Cardiac muscle cell (in vitro differentiated cells and primary cell): Measurements from ENCODE around the gene NLK. TPM values are rescaled to one million over a fixed set of nuclear protein-coding genes. Genes with fewer than 3 reads are reported as not detected.
A peak's percentile ranks its signal among the peaks of the same experiment; 100 is the strongest.

ENCODE experiments used
- DNase-seq, 2 donors: peaks; one replicate each; pipeline versions ENCODE4 v3.0.0 to v3.0.0-alpha.2; 2010 to 2017; ENCODE audit warnings: low read depth in 1 of 2, low spot score in 1 of 2
- H3K27ac ChIP-seq: fragments of 200-600 bp; sonication (generic); 2 replicates; pipeline ENCODE4 v1.5.1; 2016
- H3K27me3 ChIP-seq: fragments of 200-600 bp; sonication (generic); 2 replicates; pipeline ENCODE4 v1.6.0; 2016; ENCODE audit warnings: control low read depth
- H3K36me3 ChIP-seq: fragments of 200-600 bp; sonication (generic); 2 replicates; pipeline ENCODE4 v1.5.1; 2016; ENCODE audit warnings: control low read depth
- H3K4me1 ChIP-seq: fragments of 200-600 bp; sonication (generic); 2 replicates; pipeline ENCODE4 v1.8.1; 2017; ENCODE audit warnings: low read depth, mild to moderate bottlenecking, mixed run types
- H3K4me3 ChIP-seq: fragments of 200-600 bp; sonication (generic); 2 replicates; pipeline ENCODE4 v1.5.1; 2016; ENCODE audit warnings: mild to moderate bottlenecking
- H3K9me3 ChIP-seq: fragments of 200-600 bp; sonication (generic); 2 replicates; pipeline ENCODE4 v1.5.1; 2017; ENCODE audit warnings: low read depth, mild to moderate bottlenecking, control low read depth
- CTCF ChIP-seq: IDR thresholded peaks from 2 replicates; pipeline ENCODE4 v1.5.1; 2012; ENCODE audit warnings: low read depth, mild to moderate bottlenecking, low read length
- polyA plus RNA-seq: library from polyadenylated mRNA; unstranded; fragments of >200 nt; fragmentation: Nextera tagmentation; extraction: Ambion mirVana; gene quantifications from 2 replicates; pipeline ENCODE4 v1.2.1, GENCODE V29; 2016
- total RNA-seq: library from RNA; depleted of rRNA; stranded (reverse); fragments of >200 nt; gene quantifications from 2 replicates; pipeline ENCODE4 v1.2.3, GENCODE V29; 2016

The NLK gene
- total and polyA plus RNA-seq, 2 experiments from 2014 or later = 11.0 to 22.1 TPM

GRCh38 chr17:28008513-28008912 lies 34.0 kb upstream of the NLK start:
- peak; percentile 80 to 89 for DNase-seq

GRCh38 chr17:28010406-28010805 lies 32.1 kb upstream of the NLK start:
- Histone ChIP-seq H3K4me3 (no peak overlapping the region), H3K27me3 (no peaks in the 10 kb centered on the region), H3K9me3 (no peaks in the 10 kb centered on the region), H3K36me3 (no peaks in the 10 kb centered on the region), H3K27ac (no peak overlapping the region), H3K4me1 (no peaks in the 10 kb centered on the region)
- no peak for TF ChIP-seq CTCF
- DNase-seq = no peak

More at GRCh38 chr17:28008513-28008912, 34.0 kb upstream of the NLK start:
- H3K27ac ChIP-seq = no peak overlapping the region
- H3K27me3 ChIP-seq = no peaks in the 10 kb centered on the region
- no peaks in the 10 kb centered on the region for H3K36me3 ChIP-seq
- no peaks in the 10 kb centered on the region for H3K4me1 ChIP-seq
- no peak overlapping the region for H3K4me3 ChIP-seq
- no peaks in the 10 kb centered on the region for H3K9me3 ChIP-seq
- no peak for TF ChIP-seq CTCF

- H3K4me1 ChIP-seq = no peaks in the 10 kb centered on the region
- no peaks in the 10 kb centered on the region for H3K36me3 ChIP-seq
- no peaks in the 10 kb centered on the region for H3K9me3 ChIP-seq
- H3K27ac ChIP-seq = no peak overlapping the region
- H3K27me3 ChIP-seq = no peaks in the 10 kb centered on the region
- peak in 1 of 2 donors; percentile 49 for DNase-seq
- TF ChIP-seq CTCF = no peak
- H3K4me3 ChIP-seq = no peak overlapping the region
Measured at GRCh38 chr17:28018439-28019070, 23.9 kb upstream of the NLK start.

GRCh38 chr17:28020515-28020914 lies 22.0 kb upstream of the NLK start:
- Histone ChIP-seq H3K27me3 (no peaks in the 10 kb centered on the region), H3K36me3 (no peaks in the 10 kb centered on the region), H3K4me3 (no peak overlapping the region), H3K4me1 (no peaks in the 10 kb centered on the region), H3K9me3 (no peaks in the 10 kb centered on the region), H3K27ac (no peak overlapping the region)
- TF ChIP-seq CTCF = no peak
- no peak for DNase-seq

GRCh38 chr17:28029044-28029443 lies 13.4 kb upstream of the NLK start:
- Histone ChIP-seq H3K4me3 (no peak overlapping the region), H3K4me1 (no peaks in the 10 kb centered on the region), H3K9me3 (no peaks in the 10 kb centered on the region), H3K36me3 (no peaks in the 10 kb centered on the region), H3K27ac (no peak overlapping the region), H3K27me3 (no peaks in the 10 kb centered on the region)
- TF ChIP-seq CTCF = no peak
- no peak for DNase-seq

GRCh38 chr17:28030386-28030785 lies 12.1 kb upstream of the NLK start:
- H3K4me1 ChIP-seq = no peaks in the 10 kb centered on the region
- H3K27ac ChIP-seq = no peak overlapping the region
- no peak overlapping the region for H3K4me3 ChIP-seq
- no peaks in the 10 kb centered on the region for H3K36me3 ChIP-seq
- DNase-seq = no peak
- H3K27me3 ChIP-seq = no peaks in the 10 kb centered on the region
- no peak for TF ChIP-seq CTCF
- no peaks in the 10 kb centered on the region for H3K9me3 ChIP-seq
